ACC112 (cell line): ENCODE data around the gene VAMP4.
"Not testable (repeated sequence)": the region's sequence is repeated elsewhere in the genome, so short reads cannot be mapped to it uniquely, and the experiment has no call there.

ENCODE experiments used
- H2AFZ ChIP-seq: fragments of 200-600 bp; sonication (generic); one replicate; pipeline ENCODE4 v1.6.0; 2017; ENCODE audit warnings: antibody characterized with exemption, low read length; ENCODE audit not compliant: unreplicated experiment
- H3K27ac ChIP-seq: fragments of 200-600 bp; sonication (generic); 2 replicates; pipeline ENCODE4 v1.5.1; 2014; ENCODE audit warnings: low read depth, mild to moderate bottlenecking, antibody characterized with exemption, low read length, moderate library complexity
- H3K27me3 ChIP-seq: fragments of 200-600 bp; sonication (generic); 2 replicates; pipeline ENCODE4 v1.6.1; 2014; ENCODE audit warnings: mild to moderate bottlenecking, antibody characterized with exemption, low read length, moderate library complexity, mixed read lengths; ENCODE audit not compliant: insufficient read depth
- H3K36me3 ChIP-seq: fragments of 200-600 bp; sonication (generic); 2 replicates; pipeline ENCODE4 v1.6.1; 2016; ENCODE audit warnings: mild to moderate bottlenecking, antibody characterized with exemption, low read length, moderate library complexity, mixed read lengths; ENCODE audit not compliant: insufficient read depth
- H3K4me1 ChIP-seq: fragments of 200-600 bp; sonication (generic); one replicate; pipeline ENCODE4 v1.6.1; 2016; ENCODE audit warnings: low read length, mixed read lengths; ENCODE audit not compliant: insufficient read depth, unreplicated experiment, control insufficient read depth
- H3K4me3 ChIP-seq: fragments of 200-600 bp; sonication (generic); 2 replicates; pipeline ENCODE4 v1.5.1; 2014; ENCODE audit warnings: mild to moderate bottlenecking, low read depth, low read length
- H3K79me2 ChIP-seq: fragments of 200-600 bp; sonication (generic); one replicate; pipeline ENCODE4 v1.6.0; 2016; ENCODE audit warnings: low read length; ENCODE audit not compliant: control insufficient read depth, unreplicated experiment, insufficient read depth

VAMP4 gene

DNA sequence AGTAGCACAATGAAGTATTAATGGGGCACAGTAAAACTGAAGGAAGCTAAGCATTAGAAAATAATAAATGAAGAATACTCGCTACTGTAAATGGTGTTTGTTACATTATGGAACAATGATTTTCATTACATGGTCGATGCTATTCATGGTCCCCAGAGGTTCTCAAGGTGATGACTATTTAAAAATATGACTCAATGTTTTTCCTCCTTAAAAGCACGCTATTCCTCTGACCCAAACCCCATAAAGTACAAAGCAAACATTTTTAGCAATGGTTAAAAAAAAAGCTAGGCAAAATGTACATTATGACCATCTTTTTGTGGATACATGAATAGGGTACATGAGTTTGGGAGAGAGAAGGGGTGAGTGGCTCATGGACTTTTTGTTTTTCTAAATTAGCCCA lies 34.3 kb downstream of the VAMP4 start:
- Histone ChIP-seq H3K27ac (no peak overlapping the region), H3K79me2 (no peaks in the 10 kb centered on the region), H3K4me3 (no peak overlapping the region), H2AFZ (no peak overlapping the region), H3K27me3 (no peaks in the 10 kb centered on the region), H3K36me3 (peaks cover 4% of the 10 kb centered on the region), H3K4me1 (no peaks in the 10 kb centered on the region)

DNA sequence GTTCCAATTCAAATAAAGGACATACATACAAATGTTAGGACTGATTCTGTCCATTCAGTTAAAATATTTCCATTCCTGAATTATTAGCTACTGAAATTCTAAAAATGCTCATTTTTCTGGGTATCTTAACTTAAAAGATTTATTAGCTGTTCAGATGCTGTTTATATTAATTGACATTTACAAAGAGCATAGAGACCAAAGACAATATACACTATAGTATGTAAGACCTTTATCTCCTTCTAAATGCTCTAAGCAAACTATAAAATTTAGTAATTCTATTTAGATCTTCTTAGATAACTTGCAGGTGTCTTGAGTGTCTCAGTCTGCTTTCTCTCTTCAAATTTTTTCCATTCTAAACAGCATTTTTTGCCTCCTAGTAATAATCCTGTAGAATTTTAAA lies 39.3 kb downstream of the VAMP4 start:
- Histone ChIP-seq H3K27me3 (no peaks in the 10 kb centered on the region), H3K4me3 (no peak overlapping the region), H2AFZ (no peak overlapping the region), H3K79me2 (no peaks in the 10 kb centered on the region), H3K36me3 (no peaks in the 10 kb centered on the region; the same call in none of the 2 replicates), H3K4me1 (no peaks in the 10 kb centered on the region), H3K27ac (no peak overlapping the region)

DNA sequence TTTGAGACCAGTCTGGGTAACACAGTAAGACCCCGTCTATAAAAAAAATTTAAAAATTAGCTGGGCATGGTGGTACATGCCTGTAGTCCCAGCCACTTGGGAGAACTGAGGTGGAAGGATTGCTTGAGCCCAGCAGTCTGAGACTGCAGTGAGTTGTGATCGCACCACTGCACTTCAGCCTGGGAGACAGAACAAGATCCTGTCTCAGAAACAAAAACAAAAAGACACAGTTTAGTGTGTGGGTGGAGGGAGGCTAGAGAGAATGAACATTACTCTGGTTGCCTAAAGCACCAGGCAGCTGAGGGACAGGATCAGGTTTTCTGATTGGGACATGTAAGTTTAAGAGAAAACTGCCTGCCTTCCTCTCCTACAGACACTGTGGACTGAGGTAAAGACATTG lies 42.3 kb downstream of the VAMP4 start:
- no peaks in the 10 kb centered on the region; the same call in 1 of the 2 replicates for H3K36me3 ChIP-seq
- H3K79me2 ChIP-seq = no peaks in the 10 kb centered on the region
- H3K4me3 ChIP-seq = no peak overlapping the region
- H3K4me1 ChIP-seq = no peaks in the 10 kb centered on the region
- H2AFZ ChIP-seq = no peak overlapping the region
- no peak overlapping the region for H3K27ac ChIP-seq
- no peaks in the 10 kb centered on the region for H3K27me3 ChIP-seq

DNA sequence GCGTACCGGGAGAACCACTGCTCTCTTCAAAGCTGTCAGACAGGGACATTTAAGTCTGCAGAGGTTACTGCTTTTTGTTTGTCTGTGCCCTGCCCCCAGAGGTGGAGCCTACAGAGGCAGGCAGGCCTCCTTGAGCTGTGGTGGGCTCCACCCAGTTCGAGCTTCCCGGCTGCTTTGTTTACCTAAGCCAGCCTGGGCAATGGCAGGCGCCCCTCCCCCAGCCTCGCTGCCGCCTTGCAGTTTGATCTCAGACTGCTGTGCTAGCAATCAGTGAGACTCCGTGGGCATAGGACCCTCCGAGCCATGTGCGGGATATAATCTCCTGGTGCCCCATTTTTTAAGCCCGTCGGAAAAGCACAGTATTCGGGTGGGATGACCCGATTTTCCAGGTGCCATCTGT lies 46.1 kb downstream of the VAMP4 start:
- not testable (repeated sequence) for H3K4me1 ChIP-seq, H3K27ac ChIP-seq, H3K4me3 ChIP-seq, H3K36me3 ChIP-seq, H3K79me2 ChIP-seq, H3K27me3 ChIP-seq, H2AFZ ChIP-seq

DNA sequence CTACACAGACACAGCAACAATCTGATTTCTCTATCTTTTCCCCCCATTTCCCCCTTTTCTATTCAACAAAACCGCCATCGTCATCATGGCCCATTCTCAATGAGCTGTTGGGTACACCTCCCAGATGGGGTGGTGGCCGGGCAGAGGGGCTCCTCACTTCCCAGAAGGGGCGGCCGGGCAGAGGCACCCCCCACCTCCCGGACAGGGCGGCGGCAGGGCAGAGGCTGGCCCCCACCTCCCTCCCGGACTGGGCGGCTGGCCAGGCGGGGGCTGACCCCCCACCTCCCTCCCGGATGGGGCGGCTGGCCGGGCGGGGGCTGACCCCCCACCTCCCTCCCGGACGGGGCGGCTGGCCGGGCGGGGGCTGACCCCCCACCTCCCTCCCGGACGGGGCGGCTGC lies 48.3 kb downstream of the VAMP4 start:
- not testable (repeated sequence) for H3K4me1 ChIP-seq, H3K4me3 ChIP-seq, H2AFZ ChIP-seq, H3K27me3 ChIP-seq, H3K36me3 ChIP-seq, H3K27ac ChIP-seq, H3K79me2 ChIP-seq

DNA sequence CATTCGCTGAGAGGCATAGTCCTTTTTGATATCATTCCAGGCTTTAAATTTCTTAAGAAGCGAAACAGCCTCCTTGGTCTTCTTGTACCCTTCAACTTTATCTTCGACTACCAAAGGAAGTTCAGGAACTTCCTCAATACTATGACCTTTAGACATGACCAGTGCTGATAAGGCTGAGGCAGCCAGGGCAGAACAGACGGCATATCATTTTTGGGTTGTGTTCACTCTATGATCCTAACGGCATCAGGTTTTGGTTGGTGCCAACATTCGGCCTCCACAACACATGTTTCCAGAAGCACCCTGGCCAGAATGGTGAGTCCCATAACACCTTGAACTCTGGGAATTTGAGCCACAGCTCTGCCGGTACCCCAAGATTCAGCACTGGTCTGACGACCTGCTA lies 58.0 kb downstream of the VAMP4 start:
- H2AFZ ChIP-seq = no peak overlapping the region
- no peak overlapping the region for H3K27ac ChIP-seq
- H3K4me3 ChIP-seq = no peak overlapping the region

DNA sequence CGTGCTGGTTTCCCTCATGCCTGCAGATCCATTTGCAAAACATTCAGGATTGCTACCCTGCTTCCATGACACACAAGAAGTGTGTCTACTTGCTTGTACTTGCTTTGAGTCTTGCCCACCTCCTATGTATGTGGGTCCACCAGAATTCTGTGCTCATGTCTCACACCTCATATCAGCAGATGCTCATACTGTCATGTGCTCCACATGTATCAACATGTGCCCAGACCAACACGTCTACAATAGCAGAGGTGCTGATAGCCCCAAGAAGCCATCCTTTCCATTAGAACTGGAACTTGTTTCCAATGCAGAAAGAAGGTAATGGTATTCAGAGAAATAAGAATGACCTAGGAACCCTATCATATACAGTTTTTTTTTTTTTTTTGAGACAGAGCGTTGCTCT lies 61.5 kb downstream of the VAMP4 start:
- Histone ChIP-seq H2AFZ (no peak overlapping the region), H3K27me3 (no peaks in the 10 kb centered on the region), H3K79me2 (no peaks in the 10 kb centered on the region), H3K4me3 (no peak overlapping the region), H3K27ac (no peak overlapping the region), H3K4me1 (no peaks in the 10 kb centered on the region), H3K36me3 (no peaks in the 10 kb centered on the region)

More for the DNA sequence above, 58.0 kb downstream of the VAMP4 start:
- Histone ChIP-seq H3K36me3 (no peaks in the 10 kb centered on the region), H3K4me1 (no peaks in the 10 kb centered on the region), H3K27me3 (no peaks in the 10 kb centered on the region), H3K79me2 (no peaks in the 10 kb centered on the region)

DNA sequence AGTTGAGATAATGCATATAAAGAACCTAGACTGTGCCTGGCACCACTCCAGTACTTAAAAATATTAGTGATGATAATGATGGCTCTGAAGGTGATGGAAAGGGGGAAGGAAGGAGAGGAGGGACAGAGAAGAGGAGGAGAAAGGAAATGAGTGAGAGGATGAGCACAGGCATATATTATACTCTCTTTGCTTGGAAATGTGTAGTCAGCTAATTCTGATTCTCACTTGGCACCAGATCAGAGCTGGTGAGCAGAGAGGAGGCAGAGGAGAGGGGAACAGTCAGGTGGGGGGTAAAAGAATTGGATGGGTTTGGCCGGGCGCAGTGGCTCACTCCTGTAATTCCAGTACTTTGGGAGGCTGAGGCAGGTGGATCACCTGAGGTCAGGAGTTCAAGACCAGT lies 65.0 kb downstream of the VAMP4 start:
- no peaks in the 10 kb centered on the region for H3K4me1 ChIP-seq
- H3K4me3 ChIP-seq = no peak overlapping the region
- peaks cover 7% of the 10 kb centered on the region; the same call in 1 of the 2 replicates for H3K27me3 ChIP-seq
- H2AFZ ChIP-seq = no peak overlapping the region
- H3K27ac ChIP-seq = no peak overlapping the region
- no peaks in the 10 kb centered on the region for H3K36me3 ChIP-seq
- H3K79me2 ChIP-seq = no peaks in the 10 kb centered on the region

DNA sequence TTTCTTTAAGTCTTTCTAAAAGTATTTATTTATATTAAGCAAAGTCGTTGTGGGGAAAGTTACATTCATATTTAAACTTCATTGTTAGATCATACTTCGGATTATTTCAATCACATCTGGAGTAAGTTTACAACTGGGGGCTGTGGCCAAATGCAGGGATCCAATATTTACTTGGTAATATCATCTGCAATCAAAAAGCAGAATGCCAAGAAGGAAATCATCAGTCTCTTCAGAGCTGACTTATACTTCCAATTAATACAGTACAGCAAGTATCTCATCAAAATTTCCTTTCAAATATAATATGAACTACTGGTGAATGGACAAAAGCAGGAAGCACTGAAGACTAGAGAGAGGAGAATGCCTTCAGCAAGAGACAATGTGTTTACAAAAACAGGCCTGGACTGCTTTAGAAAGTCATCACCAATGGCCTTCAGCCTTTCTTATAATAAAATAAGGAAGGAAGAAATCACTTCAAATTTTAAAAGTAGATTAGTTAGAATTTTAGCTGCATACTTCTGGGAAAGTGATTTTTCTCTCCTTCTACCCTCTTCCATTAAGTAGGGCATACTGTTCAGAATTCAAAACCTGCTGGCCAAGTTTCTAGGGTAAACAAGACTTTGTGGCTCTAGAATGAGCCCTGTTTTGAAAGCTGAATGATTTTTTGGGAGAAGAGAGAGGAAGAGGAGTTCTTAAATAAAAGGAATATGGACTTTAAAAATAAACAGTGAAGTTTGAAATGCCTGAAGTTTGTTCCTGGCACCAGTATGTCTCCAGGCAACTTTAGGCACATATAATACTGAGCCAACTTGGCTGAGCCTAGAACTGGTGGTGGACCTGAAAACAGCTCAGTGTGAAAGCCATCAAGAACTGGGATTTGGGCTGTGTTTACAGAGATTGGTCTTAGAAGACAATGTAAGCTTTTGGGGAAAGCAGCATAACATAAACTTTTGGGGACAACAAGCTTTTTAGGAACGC lies 67.1 kb downstream of the VAMP4 start:
- no peak overlapping the region for H3K27ac ChIP-seq
- H3K4me3 ChIP-seq = no peak overlapping the region
- H3K36me3 ChIP-seq = no peaks in the 10 kb centered on the region
- no peak overlapping the region for H2AFZ ChIP-seq
- H3K79me2 ChIP-seq = no peaks in the 10 kb centered on the region
- peaks cover 7% of the 10 kb centered on the region; the same call in 1 of the 2 replicates for H3K27me3 ChIP-seq
- H3K4me1 ChIP-seq = no peaks in the 10 kb centered on the region

DNA sequence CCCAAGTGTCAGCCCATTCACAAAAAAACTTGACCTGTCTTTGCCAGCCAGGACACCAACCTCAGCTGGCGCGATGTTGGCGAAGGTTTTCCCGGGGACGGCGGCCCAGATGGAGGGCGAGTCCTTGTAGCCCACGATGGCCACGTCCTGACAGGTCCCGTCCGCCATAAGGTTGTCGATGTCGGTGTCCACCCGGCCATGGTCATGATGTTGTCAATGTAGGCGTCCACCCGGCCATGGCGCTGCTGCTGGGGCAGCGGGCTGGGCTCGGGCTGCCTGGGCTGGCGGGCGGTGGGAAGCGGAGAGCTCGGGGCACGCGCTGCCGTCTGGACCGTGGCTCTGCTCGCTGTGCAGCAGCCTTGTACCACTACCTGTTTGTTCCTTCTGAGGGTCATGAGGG lies 71.1 kb downstream of the VAMP4 start:
- Histone ChIP-seq H3K4me3 (no peak overlapping the region), H3K27me3 (peaks cover 16% of the 10 kb centered on the region), H3K27ac (no peak overlapping the region), H3K79me2 (no peaks in the 10 kb centered on the region), H3K4me1 (no peaks in the 10 kb centered on the region), H3K36me3 (no peaks in the 10 kb centered on the region), H2AFZ (no peak overlapping the region)

DNA sequence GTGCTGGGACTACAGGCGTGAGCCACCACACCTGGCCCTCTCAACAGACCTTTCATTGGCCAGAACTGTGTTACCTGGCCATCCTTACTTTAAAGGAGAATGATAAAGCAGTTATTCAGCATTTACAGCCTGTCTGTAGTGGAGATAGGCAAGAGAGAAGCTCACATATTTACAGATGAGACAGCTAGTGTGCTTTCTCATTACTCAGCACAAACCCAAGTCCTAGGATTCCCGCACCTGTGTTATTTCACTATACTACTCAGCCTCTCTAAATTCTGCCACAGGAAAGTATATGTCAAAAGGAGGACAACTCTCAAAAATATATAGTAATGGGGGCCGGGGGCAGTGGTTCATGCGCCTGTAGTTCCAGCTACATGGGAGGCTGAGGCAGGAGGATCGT lies 73.5 kb downstream of the VAMP4 start:
- Histone ChIP-seq H3K27me3 (peaks cover 16% of the 10 kb centered on the region), H2AFZ (no peak overlapping the region), H3K4me3 (no peak overlapping the region), H3K36me3 (no peaks in the 10 kb centered on the region), H3K79me2 (no peaks in the 10 kb centered on the region), H3K27ac (no peak overlapping the region), H3K4me1 (no peaks in the 10 kb centered on the region)
